HG03439 (cell line): Measurements from ENCODE around the gene ASIC3.
"Not testable (repeated sequence)": the region's sequence is repeated elsewhere in the genome, so short reads cannot be mapped to it uniquely, and the experiment has no call there.

Source experiments
- ATAC-seq: cut with Tn5 transposase; IDR thresholded peaks from one replicate; pipeline ENCODE4 v1.9.1; 2021; ENCODE audit warnings: mild to moderate bottlenecking, moderate library complexity; ENCODE audit not compliant: unreplicated experiment

The ASIC3 gene

GRCh38 chr7:151013733-151014497, 34.4 kb upstream of the ASIC3 start:
- ATAC-seq: no peak

- ATAC-seq: no peak
Observed at GRCh38 chr7:151014950-151015349, 33.4 kb upstream of the ASIC3 start.

DNA sequence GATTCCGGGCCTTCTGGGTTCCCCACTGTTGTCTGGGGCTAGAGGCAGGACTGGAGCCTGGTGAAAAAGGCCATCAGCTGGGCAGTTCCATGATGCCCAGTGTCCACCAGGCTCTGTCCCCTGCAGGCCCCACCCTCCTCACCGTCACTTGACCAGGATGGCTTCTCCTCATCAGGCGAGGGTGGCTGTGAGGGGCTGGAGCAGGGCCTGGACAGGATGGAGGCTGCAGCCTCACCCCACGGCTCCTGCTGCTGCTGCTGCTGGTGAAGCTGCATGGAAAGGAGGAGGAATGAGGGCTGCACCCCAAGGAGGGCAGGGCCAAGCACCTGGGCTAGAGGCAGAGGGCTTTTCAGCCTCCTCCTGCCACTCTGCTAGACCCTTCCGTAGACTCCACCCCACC, 32.4 kb upstream of the ASIC3 start:
- no peak for ATAC-seq

DNA sequence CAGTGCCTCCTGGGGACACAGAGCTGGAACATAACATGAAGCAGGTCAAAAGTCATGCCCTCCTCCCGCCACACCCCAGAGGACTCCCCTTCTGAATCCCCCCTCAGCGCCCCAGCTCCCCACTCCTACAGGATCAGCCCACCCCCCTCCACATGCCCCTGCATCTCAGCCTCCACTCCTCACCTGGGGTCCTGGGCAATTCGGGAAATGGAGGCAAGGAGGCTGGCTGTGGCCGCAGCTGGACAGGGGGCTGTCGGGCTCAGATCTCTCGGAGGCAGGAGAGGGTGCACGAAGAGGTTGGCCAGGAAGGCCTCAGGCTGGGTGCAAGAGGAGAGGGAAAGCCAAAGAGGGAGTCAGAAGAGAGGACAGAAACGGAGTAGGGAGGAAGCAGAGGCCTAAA, 31.8 kb upstream of the ASIC3 start:
- ATAC-seq: no peak

DNA sequence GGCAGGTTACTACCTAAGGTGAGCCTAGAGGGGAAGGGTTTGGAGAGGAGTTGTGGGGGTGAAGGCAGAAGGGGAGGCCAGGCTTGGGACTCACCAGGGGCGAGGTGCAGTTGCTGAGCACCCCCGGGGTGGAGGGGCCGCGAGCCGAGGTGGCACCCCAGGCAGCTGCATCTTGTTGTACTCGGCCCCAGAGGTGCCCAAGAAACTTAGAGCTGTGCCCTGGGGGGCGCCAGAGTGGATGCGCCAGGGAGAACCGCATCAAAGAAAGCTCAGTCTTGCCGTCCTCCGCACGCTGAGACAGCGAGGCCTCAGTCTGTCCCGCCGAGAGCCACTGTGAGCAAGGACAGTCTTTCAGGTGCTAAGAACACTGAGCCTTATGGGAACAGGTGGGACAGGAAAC, 31.4 kb upstream of the ASIC3 start:
- ATAC-seq: no peak

DNA sequence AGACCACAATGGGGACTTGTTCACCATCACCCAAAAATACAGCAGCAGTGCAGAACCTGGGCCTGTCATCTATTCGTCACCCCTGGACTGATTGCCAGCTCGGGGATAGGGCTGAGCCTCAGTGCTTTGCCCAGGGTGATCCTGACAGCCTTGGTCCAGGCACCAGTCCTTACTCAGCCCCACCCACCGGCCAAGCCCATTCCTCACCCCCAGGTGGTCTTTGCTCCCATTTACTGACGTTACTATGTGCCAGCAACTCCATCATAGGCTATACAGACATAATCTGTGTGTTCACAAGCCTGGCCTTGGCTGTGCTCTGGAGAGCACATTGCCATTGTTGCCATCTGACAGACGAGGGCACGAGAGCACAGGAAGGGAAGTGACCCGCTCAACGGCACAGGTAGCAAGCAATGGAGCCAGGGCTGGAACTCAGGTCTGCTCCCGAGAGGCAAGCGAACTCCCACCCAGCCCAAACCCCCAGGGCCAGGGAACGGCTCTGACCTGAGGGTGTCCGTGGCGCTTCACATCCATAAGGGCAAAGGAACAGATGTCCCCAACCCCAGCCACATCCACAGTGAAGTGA, 30.9 kb upstream of the ASIC3 start:
- ATAC-seq: no peak

- ATAC-seq: peak; percentile 46
Observed at GRCh38 chr7:151017953-151018420, 30.3 kb upstream of the ASIC3 start.

- ATAC-seq: no peak
Observed at GRCh38 chr7:151018421-151019129, 29.8 kb upstream of the ASIC3 start.

DNA sequence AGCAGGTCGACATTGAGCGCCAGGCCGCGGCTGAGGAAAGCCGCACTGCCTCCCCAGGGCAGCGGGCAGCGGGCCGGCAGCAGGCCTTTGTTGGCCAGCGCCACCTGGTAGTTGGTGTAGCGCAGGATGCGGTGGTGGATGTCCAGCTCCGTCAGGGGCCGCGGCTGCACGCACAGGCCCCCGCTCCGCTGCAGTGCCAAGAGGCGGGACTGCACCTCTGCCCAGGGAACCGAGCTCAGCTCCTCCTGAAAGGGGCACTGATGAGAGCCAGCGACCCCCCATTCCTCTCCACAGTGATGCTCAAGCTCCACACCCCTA, 29.2 kb upstream of the ASIC3 start:
- no peak for ATAC-seq

GRCh38 chr7:151020231-151020630, 28.1 kb upstream of the ASIC3 start:
- no peak for ATAC-seq

- ATAC-seq: no peak
Observed at GRCh38 chr7:151023232-151023631, 25.1 kb upstream of the ASIC3 start.

- ATAC-seq: no peak
Observed at GRCh38 chr7:151024435-151025056, 23.8 kb upstream of the ASIC3 start, which contains the start of gene ATG9B. Gene ATG9B, minus strand, starts transcription at chr7:151024494. Its CDS starts 71 bp downstream, at chr7:151024423.

DNA sequence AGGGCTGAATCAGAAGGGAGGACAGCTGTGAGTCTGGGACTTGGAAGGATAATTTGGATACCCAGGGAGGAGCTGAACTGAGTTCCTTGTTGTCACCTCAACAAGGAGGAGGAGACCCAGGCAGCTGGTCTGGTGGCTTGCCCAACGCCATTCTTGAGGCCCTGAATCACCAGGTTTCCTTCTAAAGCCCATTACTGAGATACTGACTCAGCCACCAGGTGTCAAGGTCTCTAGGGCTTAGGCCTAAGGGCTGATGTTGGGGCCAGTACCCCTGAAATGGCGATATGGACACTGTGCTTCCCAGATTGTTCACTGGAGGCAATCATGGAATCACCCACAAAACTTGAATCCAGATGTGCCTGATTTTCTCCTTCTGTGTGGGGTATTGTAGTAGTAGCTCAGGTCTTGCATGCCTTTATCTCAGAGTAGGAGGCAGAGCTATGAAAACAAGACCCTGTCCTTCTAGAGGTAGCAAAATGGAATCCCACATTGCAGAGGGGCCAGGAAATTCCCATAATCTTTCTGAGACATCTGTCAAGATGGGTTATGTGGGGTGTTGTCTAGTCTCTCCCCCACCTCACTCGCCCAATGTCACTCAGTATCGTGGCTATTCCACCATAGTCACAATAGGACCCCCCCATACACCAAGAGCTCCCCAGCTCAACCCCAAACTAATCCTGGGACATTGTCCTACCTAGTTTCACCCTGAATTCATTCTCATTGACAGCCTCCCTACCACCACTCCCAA, 22.2 kb upstream of the ASIC3 start:
- ATAC-seq: no peak

GRCh38 chr7:151026771-151027727, 21.3 kb upstream of the ASIC3 start:
- not testable (repeated sequence) for ATAC-seq

DNA sequence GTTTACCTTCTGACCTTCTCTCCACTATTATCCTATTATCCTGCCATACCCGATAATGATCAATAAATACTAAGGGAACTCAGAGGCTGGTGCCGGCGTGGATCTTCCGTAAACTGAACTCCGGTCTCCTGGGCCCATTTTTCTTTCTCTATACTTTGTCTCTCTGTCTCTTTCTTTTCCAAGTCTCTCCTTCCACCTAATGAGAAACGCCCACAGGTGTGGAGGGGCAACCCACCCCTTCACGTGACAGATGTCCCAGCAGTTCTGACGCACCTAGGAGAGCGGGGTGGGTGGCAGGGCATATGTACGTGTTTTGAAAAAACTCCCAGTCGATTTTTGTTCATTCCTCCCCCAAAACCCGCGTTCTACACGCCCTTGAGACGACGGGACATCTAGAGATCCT, 20.6 kb upstream of the ASIC3 start:
- ATAC-seq: not testable (repeated sequence)

DNA sequence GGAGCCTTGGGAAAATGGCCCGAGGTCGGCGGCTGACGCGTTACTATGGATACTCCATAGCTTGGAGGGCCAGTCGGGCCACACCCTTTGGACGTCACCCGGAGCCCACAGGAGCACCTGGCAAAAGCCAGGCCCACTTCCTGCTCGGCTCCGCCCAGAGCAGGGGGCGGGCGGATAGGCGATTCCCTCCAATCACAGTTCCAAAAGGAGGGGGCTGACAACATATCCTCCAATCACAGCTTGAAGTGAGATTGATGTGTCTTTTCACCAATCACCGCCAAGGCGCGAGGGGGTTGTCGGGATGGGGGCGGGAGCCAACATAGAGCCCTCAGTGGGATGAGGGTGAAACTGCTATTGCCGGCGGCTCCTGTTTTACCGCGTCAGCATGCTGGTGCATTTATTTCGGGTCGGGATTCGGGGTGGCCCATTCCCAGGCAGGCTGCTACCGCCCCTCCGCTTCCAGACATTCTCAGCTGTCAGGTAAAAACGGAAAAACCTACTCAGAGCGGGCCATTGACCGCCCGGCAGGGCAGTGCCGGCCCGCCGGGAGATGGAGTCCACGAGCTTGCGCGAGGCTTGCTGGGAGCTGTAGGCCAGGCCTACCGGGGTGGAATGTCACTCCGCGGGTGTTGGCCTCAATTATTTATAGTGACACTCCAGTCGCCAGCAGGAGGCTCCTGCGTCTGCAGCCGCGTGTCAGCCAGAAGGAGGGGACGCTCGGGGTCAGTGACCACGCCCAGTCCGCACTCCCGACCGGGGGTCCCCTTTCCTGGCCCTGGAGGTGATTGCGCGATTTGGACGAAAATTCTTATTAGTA, 20.0 kb upstream of the ASIC3 start, which contains the start of gene ABCB8:
Gene ABCB8 (plus strand): TSS at position 320 of the 817 bp plus-strand sequence. CDS start 66 bp downstream, at position 386.
- ATAC-seq: peak; percentile 95

DNA sequence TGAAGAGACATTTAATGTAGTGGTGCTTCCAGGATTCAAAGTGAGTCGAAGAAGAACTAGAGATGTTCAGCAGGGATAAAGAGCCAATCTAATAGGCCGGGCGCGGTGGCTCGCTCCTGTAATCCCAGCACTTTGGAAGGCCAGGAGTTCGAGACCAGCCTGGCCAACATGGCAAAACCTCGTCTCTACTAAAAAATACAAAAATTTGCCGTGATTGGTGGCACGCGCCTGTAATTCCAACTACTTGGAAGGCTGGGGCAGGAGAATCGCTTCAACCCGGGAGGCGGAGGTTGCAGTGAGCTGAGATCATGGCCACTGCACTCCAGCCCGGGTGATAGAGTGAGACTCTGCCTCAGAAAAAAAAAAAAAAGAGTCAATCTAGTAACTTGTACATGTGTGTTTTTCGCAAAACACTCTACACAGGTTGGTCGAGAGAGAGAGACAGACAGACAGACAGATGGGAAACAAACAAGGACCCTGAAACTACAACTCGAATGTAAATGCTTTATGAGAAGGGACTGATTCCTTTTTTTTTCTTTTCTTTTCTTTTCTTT, 19.3 kb upstream of the ASIC3 start:
- ATAC-seq: no peak

DNA sequence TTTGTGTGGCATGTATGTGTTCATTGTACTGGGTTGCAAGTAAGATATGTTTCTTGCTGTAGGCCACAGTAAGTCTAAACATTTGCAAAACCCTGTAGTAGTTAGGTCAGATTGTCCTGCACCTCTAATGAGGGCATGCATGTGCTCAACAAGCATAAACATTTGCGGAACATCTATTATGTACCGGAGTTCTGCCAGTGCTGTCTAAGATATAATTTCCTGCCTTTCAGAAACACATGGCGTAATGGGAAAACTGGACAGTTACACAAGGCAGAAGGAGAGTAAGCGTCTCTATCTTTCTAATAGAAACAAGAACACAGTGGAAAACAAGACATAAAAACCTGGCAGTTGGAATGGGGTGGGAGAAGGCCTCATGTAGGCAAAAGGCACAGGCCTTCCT, 17.3 kb upstream of the ASIC3 start:
- no peak for ATAC-seq
